Ishikawa (cell line): ENCODE results near the gene PROM1.

ENCODE experiments used
- CEBPB ChIP-seq: IDR thresholded peaks from 2 replicates; pipeline ENCODE4 v1.6.1; 2012
- CREB1 ChIP-seq: IDR thresholded peaks from 2 replicates; pipeline ENCODE4 v1.6.1; 2012; ENCODE audit warnings: low read depth
- EP300 ChIP-seq: IDR thresholded peaks from 2 replicates; pipeline ENCODE4 v1.6.1; 2012; ENCODE audit warnings: borderline replicate concordance
- FOXM1 ChIP-seq: IDR thresholded peaks from 2 replicates; pipeline ENCODE4 v1.6.1; 2012; ENCODE audit warnings: low read depth, borderline replicate concordance
- MAX ChIP-seq: IDR thresholded peaks from 2 replicates; pipeline ENCODE4 v1.6.1; 2012
- NFIC ChIP-seq: IDR thresholded peaks from 2 replicates; pipeline ENCODE4 v1.6.1; 2012
- RAD21 ChIP-seq: IDR thresholded peaks from 2 replicates; pipeline ENCODE4 v1.6.1; 2012; ENCODE audit warnings: low read depth
- REST ChIP-seq: IDR thresholded peaks from 2 replicates; pipeline ENCODE4 v1.6.1; 2012; ENCODE audit warnings: low read depth, mild to moderate bottlenecking
- TCF12 ChIP-seq: IDR thresholded peaks from 2 replicates; pipeline ENCODE4 v1.6.1; 2012; ENCODE audit warnings: low read depth
- TEAD4 ChIP-seq: IDR thresholded peaks from 2 replicates; pipeline ENCODE4 v1.6.1; 2012
- YY1 ChIP-seq: IDR thresholded peaks from 2 replicates; pipeline ENCODE4 v1.6.1; 2012; ENCODE audit warnings: low read depth

GRCh38 chr4:16067515-16067914 is 16.3 kb downstream of the PROM1 start:
- no peak for TF ChIP-seq TEAD4
- TF ChIP-seq EP300 = no peak
- TF ChIP-seq FOXM1 = no peak
- TF ChIP-seq YY1 = no peak
- TF ChIP-seq NFIC = no peak
- TF ChIP-seq MAX = no peak
- no peak for TF ChIP-seq REST
- no peak for TF ChIP-seq TCF12
- TF ChIP-seq CEBPB = no peak
- no peak for TF ChIP-seq RAD21
- TF ChIP-seq CREB1 = no peak
